SK-N-SH treated with all-trans-retinoic acid at 6 μM for 48 hours (cell line): ENCODE data around the gene EIF5.
A peak's percentile ranks its signal among the peaks of the same experiment; 100 is the strongest.

Experiments used
- ATAC-seq: fragments of 200-7000 bp; cut with Tn5 transposase; 3 replicates; pipeline ENCODE4 v1.9.1; 2020; ENCODE audit warnings: mild to moderate bottlenecking, moderate library complexity
- BACH2 ChIP-seq: fragments of 250-450 bp; sonication (Bioruptor Pico); IDR thresholded peaks from 2 replicates; pipeline ENCODE4 v1.9.0; 2021; ENCODE audit warnings: mild to moderate bottlenecking, borderline replicate concordance
- CSDC2 ChIP-seq: fragments of 250-450 bp; sonication (Bioruptor Pico); IDR thresholded peaks from 2 replicates; pipeline ENCODE4 v1.5.0; 2020; ENCODE audit warnings: mild to moderate bottlenecking, moderate library complexity
- ESRRG ChIP-seq: fragments of 250-450 bp; sonication (Bioruptor Pico); IDR thresholded peaks from 2 replicates; pipeline ENCODE4 v1.6.1; 2021; ENCODE audit warnings: mild to moderate bottlenecking
- ISL1 ChIP-seq: fragments of 250-450 bp; sonication (Bioruptor Pico); IDR thresholded peaks from 2 replicates; pipeline ENCODE4 v2.1.2; 2022; ENCODE audit warnings: mild to moderate bottlenecking, moderate library complexity
- OSR1 ChIP-seq: fragments of 250-450 bp; sonication (Bioruptor Pico); IDR thresholded peaks from 2 replicates; pipeline ENCODE4 v1.8.0; 2022; ENCODE audit warnings: moderate library complexity, mild to moderate bottlenecking, inconsistent platforms
- PATZ1 ChIP-seq: fragments of 250-450 bp; sonication (Bioruptor Pico); IDR thresholded peaks from 2 replicates; pipeline ENCODE4 v1.8.0; 2020; ENCODE audit warnings: mild to moderate bottlenecking, moderate library complexity, borderline replicate concordance
- POU6F1 ChIP-seq: fragments of 250-450 bp; sonication (Bioruptor Pico); IDR thresholded peaks from 2 replicates; pipeline ENCODE4 v1.8.0; 2021; ENCODE audit warnings: low read depth, mild to moderate bottlenecking, moderate library complexity, borderline replicate concordance
- PPARA ChIP-seq: fragments of 250-450 bp; sonication (Bioruptor Pico); IDR thresholded peaks from 2 replicates; pipeline ENCODE4 v1.5.0; 2020; ENCODE audit warnings: mild to moderate bottlenecking, borderline replicate concordance
- SNAI2 ChIP-seq: fragments of 250-450 bp; sonication (Bioruptor Pico); IDR thresholded peaks from 2 replicates; pipeline ENCODE4 v1.5.0; 2020; ENCODE audit warnings: mild to moderate bottlenecking, moderate library complexity
- TCF4 ChIP-seq: fragments of 250-450 bp; sonication (Bioruptor Pico); IDR thresholded peaks from 2 replicates; pipeline ENCODE4 v1.8.0; 2021; ENCODE audit warnings: mild to moderate bottlenecking, moderate library complexity, borderline replicate concordance
- TOX ChIP-seq: fragments of 250-450 bp; sonication (Bioruptor Pico); IDR thresholded peaks from 2 replicates; pipeline ENCODE4 v1.8.0; 2021; ENCODE audit warnings: mild to moderate bottlenecking, moderate library complexity, borderline replicate concordance
- TSHZ2 ChIP-seq: fragments of 250-450 bp; sonication (Bioruptor Pico); IDR thresholded peaks from 2 replicates; pipeline ENCODE4 v1.5.0; 2020; ENCODE audit warnings: mild to moderate bottlenecking, moderate library complexity
- ZFP3 ChIP-seq: fragments of 250-450 bp; sonication (Bioruptor Pico); IDR thresholded peaks from 2 replicates; pipeline ENCODE4 v1.5.0; 2020; ENCODE audit warnings: mild to moderate bottlenecking, moderate library complexity
- ZNF565 ChIP-seq: fragments of 450-650 bp; formaldehyde crosslinking; conservative IDR thresholded peaks from 2 replicates; pipeline ENCODE4 v1.5.0; 2020; ENCODE audit warnings: low read depth, mild to moderate bottlenecking, moderate library complexity
- ZNF70 ChIP-seq: fragments of 450-650 bp; formaldehyde crosslinking; IDR thresholded peaks from 2 replicates; pipeline ENCODE4 v1.5.0; 2020; ENCODE audit warnings: mild to moderate bottlenecking, moderate library complexity
- ZNF8 ChIP-seq: fragments of 450-650 bp; formaldehyde crosslinking; IDR thresholded peaks from 2 replicates; pipeline ENCODE4 v1.5.0; 2020; ENCODE audit warnings: mild to moderate bottlenecking, moderate library complexity
- TF ChIP-seq, protein P1 (sequence below): fragments of 250-450 bp; sonication (Bioruptor Pico); IDR thresholded peaks from 2 replicates; pipeline ENCODE4 v1.5.1; 2021; ENCODE audit warnings: mild to moderate bottlenecking, moderate library complexity

Gene EIF5

GRCh38 chr14:103337794-103338193 is 3.8 kb downstream of the EIF5 start:
- no peak for ATAC-seq
- no peak for TF ChIP-seq BACH2 (CRISPR knock-in tag)
- TF ChIP-seq PPARA (CRISPR knock-in tag): no peak
- no peak for TF ChIP-seq POU6F1 (CRISPR knock-in tag)
- no peak for TF ChIP-seq OSR1
- TF ChIP-seq SNAI2 (CRISPR knock-in tag): no peak
- TF ChIP-seq ZNF8 (CRISPR knock-in tag): no peak
- no peak for TF ChIP-seq TSHZ2 (CRISPR knock-in tag)
- no peak for TF ChIP-seq CSDC2 (CRISPR knock-in tag)
- TF ChIP-seq TCF4: no peak
- TF ChIP-seq ESRRG (CRISPR knock-in tag): no peak

DNA sequence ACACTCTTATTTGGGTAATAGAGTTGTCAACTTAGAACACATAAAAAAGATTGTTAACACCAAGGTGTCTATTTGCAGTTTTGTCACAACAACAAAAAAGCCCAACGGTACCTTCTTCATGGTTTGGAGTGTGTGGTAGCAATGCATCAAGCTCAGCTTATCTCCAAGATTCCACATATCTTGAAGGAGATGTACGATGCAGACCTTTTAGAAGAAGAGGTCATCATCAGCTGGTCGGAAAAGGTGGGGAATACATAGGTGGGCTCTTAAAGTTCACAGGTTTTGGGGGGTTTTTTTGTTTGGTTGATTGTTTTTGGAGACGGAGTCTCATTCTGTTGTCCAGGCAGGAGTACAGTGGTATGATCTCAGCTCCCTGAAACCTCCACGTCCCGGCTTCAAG is 5.5 kb downstream of the EIF5 start:
- no peak for ATAC-seq
- TF ChIP-seq ISL1 (CRISPR knock-in tag) (no peak), ZNF70 (CRISPR knock-in tag) (no peak)

- TF ChIP-seq ZNF70 (CRISPR knock-in tag) (no peak), CSDC2 (CRISPR knock-in tag) (no peak), PPARA (CRISPR knock-in tag) (no peak), ZNF565 (CRISPR knock-in tag) (no peak), ISL1 (CRISPR knock-in tag) (no peak), TOX (CRISPR knock-in tag) (no peak)
- ATAC-seq: no peak
Measured at GRCh38 chr14:103340480-103341212, 6.6 kb downstream of the EIF5 start.

GRCh38 chr14:103341250-103342129 is 7.5 kb downstream of the EIF5 start:
- TF ChIP-seq ZNF565 (CRISPR knock-in tag): no peak
- TF ChIP-seq, all 23 proteins: peak for 0

GRCh38 chr14:103343164-103343879 is 9.3 kb downstream of the EIF5 start:
- no peak for TF ChIP-seq ZFP3 (CRISPR knock-in tag)
- TF ChIP-seq TSHZ2 (CRISPR knock-in tag): no peak
- TF ChIP-seq PPARA (CRISPR knock-in tag): no peak
- 0 out of 2 replicates have a peak, but pooled peaks have one; percentile 13 for TF ChIP-seq PATZ1 (CRISPR knock-in tag)
- TF ChIP-seq, protein P1, sequence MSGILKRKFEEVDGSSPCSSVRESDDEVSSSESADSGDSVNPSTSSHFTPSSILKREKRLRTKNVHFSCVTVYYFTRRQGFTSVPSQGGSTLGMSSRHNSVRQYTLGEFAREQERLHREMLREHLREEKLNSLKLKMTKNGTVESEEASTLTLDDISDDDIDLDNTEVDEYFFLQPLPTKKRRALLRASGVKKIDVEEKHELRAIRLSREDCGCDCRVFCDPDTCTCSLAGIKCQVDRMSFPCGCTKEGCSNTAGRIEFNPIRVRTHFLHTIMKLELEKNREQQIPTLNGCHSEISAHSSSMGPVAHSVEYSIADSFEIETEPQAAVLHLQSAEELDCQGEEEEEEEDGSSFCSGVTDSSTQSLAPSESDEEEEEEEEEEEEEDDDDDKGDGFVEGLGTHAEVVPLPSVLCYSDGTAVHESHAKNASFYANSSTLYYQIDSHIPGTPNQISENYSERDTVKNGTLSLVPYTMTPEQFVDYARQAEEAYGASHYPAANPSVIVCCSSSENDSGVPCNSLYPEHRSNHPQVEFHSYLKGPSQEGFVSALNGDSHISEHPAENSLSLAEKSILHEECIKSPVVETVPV (CRISPR knock-in tag): no peak
- no peak for ATAC-seq

More at GRCh38 chr14:103341250-103342129, 7.5 kb downstream of the EIF5 start:
- ATAC-seq: no peak
